ENCODE data around the gene AIFM2.
A peak's percentile ranks its signal among the peaks of the same experiment; 100 is the strongest.

The AIFM2 gene

DNA sequence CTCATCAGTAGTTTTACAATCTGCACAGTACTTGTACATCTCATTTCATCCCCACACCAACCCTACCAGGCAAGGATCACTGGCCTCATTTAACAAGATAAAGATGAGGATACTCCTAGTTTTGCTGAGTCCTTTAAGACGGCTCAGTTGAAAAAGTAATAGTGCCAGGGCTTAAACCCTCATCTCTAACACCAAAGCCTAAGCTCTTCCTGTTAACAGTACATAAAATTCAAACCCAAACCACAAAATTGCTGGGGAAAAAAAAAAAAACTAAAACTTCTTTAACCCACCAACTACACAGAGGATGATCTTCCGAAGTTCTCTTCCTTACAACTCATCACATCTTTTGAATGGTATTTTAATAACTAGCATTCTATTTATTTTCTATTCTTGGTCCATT, 36.4 kb upstream of the AIFM2 start:
- Histone ChIP-seq H3K4me1 (ENCODE audit: control insufficient read depth, insufficient read depth, low read length) (0 out of 2 replicates have a peak, but pooled peaks cover 4% of the 10 kb centered on the region), H3K36me3 (ENCODE audit: control insufficient read depth in 2 of 2, insufficient read depth in 1 of 2, low read length in 2 of 2) (peaks cover 4 to 31% of the 10 kb centered on the region in 2 experiments; a peak in 2 of 3 replicates), H3K9me3 (ENCODE audit: control insufficient read depth, insufficient read depth, low read depth, low read length) (no peaks in the 10 kb centered on the region), H3K27ac (ENCODE audit: extremely low read depth, low read depth, low read length) (no peak overlapping the region), H3K4me3 (ENCODE audit: low read depth, low read length) (peak overlapping the region; percentile 87)
- no peak for TF ChIP-seq ZNF677 (tag by site-specific recombination; IDR thresholded peaks at IDR 0.05)
- TF ChIP-seq ZNF561 (tag by site-specific recombination; IDR thresholded peaks at IDR 0.05; ENCODE audit: borderline replicate concordance): no peak
- no peak for TF ChIP-seq ZNF169 (tag by site-specific recombination; IDR thresholded peaks at IDR 0.05)
- TF ChIP-seq, protein P1, sequence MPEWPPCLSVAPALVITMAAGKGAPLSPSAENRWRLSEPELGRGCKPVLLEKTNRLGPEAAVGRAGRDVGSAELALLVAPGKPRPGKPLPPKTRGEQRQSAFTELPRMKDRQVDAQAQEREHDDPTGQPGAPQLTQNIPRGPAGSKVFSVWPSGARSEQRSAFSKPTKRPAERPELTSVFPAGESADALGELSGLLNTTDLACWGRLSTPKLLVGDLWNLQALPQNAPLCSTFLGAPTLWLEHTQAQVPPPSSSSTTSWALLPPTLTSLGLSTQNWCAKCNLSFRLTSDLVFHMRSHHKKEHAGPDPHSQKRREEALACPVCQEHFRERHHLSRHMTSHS (tag by site-specific recombination; IDR thresholded peaks at IDR 0.05): no peak
- TF ChIP-seq ZNF521 (tag by site-specific recombination; IDR thresholded peaks at IDR 0.05): no peak
- TF ChIP-seq, protein P2, sequence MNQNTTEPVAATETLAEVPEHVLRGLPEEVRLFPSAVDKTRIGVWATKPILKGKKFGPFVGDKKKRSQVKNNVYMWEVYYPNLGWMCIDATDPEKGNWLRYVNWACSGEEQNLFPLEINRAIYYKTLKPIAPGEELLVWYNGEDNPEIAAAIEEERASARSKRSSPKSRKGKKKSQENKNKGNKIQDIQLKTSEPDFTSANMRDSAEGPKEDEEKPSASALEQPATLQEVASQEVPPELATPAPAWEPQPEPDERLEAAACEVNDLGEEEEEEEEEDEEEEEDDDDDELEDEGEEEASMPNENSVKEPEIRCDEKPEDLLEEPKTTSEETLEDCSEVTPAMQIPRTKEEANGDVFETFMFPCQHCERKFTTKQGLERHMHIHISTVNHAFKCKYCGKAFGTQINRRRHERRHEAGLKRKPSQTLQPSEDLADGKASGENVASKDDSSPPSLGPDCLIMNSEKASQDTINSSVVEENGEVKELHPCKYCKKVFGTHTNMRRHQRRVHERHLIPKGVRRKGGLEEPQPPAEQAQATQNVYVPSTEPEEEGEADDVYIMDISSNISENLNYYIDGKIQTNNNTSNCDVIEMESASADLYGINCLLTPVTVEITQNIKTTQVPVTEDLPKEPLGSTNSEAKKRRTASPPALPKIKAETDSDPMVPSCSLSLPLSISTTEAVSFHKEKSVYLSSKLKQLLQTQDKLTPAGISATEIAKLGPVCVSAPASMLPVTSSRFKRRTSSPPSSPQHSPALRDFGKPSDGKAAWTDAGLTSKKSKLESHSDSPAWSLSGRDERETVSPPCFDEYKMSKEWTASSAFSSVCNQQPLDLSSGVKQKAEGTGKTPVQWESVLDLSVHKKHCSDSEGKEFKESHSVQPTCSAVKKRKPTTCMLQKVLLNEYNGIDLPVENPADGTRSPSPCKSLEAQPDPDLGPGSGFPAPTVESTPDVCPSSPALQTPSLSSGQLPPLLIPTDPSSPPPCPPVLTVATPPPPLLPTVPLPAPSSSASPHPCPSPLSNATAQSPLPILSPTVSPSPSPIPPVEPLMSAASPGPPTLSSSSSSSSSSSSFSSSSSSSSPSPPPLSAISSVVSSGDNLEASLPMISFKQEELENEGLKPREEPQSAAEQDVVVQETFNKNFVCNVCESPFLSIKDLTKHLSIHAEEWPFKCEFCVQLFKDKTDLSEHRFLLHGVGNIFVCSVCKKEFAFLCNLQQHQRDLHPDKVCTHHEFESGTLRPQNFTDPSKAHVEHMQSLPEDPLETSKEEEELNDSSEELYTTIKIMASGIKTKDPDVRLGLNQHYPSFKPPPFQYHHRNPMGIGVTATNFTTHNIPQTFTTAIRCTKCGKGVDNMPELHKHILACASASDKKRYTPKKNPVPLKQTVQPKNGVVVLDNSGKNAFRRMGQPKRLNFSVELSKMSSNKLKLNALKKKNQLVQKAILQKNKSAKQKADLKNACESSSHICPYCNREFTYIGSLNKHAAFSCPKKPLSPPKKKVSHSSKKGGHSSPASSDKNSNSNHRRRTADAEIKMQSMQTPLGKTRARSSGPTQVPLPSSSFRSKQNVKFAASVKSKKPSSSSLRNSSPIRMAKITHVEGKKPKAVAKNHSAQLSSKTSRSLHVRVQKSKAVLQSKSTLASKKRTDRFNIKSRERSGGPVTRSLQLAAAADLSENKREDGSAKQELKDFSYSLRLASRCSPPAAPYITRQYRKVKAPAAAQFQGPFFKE (tag by site-specific recombination; IDR thresholded peaks at IDR 0.05; ENCODE audit: borderline replicate concordance): no peak
- no peak for TF ChIP-seq YY1 (tag by site-specific recombination; IDR thresholded peaks at IDR 0.05)
- no peak for TF ChIP-seq ZBTB7A (tag by site-specific recombination; IDR thresholded peaks at IDR 0.05; ENCODE audit: low read depth)
- TF ChIP-seq ZNF341 (tag by site-specific recombination; IDR thresholded peaks at IDR 0.05; ENCODE audit: low read depth): no peak
- TF ChIP-seq ZNF221 (tag by site-specific recombination; IDR thresholded peaks at IDR 0.05; ENCODE audit: borderline replicate concordance): no peak
- TF ChIP-seq ZNF785 (tag by site-specific recombination; IDR thresholded peaks at IDR 0.05): no peak
- TF ChIP-seq, protein P3, sequence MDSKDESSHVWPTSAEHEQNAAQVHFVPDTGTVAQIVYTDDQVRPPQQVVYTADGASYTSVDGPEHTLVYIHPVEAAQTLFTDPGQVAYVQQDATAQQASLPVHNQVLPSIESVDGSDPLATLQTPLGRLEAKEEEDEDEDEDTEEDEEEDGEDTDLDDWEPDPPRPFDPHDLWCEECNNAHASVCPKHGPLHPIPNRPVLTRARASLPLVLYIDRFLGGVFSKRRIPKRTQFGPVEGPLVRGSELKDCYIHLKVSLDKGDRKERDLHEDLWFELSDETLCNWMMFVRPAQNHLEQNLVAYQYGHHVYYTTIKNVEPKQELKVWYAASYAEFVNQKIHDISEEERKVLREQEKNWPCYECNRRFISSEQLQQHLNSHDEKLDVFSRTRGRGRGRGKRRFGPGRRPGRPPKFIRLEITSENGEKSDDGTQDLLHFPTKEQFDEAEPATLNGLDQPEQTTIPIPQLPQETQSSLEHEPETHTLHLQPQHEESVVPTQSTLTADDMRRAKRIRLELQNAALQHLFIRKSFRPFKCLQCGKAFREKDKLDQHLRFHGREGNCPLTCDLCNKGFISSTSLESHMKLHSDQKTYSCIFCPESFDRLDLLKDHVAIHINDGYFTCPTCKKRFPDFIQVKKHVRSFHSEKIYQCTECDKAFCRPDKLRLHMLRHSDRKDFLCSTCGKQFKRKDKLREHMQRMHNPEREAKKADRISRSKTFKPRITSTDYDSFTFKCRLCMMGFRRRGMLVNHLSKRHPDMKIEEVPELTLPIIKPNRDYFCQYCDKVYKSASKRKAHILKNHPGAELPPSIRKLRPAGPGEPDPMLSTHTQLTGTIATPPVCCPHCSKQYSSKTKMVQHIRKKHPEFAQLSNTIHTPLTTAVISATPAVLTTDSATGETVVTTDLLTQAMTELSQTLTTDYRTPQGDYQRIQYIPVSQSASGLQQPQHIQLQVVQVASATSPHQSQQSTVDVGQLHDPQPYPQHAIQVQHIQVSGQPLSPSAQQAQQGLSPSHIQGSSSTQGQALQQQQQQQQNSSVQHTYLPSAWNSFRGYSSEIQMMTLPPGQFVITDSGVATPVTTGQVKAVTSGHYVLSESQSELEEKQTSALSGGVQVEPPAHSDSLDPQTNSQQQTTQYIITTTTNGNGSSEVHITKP (tag by site-specific recombination; IDR thresholded peaks at IDR 0.05): no peak
- no peak for TF ChIP-seq ZBTB48 (tag by site-specific recombination; IDR thresholded peaks at IDR 0.05)
- TF ChIP-seq, protein P4, sequence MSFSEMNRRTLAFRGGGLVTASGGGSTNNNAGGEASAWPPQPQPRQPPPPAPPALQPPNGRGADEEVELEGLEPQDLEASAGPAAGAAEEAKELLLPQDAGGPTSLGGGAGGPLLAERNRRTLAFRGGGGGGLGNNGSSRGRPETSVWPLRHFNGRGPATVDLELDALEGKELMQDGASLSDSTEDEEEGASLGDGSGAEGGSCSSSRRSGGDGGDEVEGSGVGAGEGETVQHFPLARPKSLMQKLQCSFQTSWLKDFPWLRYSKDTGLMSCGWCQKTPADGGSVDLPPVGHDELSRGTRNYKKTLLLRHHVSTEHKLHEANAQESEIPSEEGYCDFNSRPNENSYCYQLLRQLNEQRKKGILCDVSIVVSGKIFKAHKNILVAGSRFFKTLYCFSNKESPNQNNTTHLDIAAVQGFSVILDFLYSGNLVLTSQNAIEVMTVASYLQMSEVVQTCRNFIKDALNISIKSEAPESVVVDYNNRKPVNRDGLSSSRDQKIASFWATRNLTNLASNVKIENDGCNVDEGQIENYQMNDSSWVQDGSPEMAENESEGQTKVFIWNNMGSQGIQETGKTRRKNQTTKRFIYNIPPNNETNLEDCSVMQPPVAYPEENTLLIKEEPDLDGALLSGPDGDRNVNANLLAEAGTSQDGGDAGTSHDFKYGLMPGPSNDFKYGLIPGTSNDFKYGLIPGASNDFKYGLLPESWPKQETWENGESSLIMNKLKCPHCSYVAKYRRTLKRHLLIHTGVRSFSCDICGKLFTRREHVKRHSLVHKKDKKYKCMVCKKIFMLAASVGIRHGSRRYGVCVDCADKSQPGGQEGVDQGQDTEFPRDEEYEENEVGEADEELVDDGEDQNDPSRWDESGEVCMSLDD (tag by site-specific recombination; IDR thresholded peaks at IDR 0.05): no peak
- TF ChIP-seq KLF8 (tag by site-specific recombination; IDR thresholded peaks at IDR 0.05): no peak
- no peak for TF ChIP-seq ZNF133 (tag by site-specific recombination; IDR thresholded peaks at IDR 0.05)
- ChIA-PET POLR2A (interaction anchor here (4.9 kb wide), 1 partner anchor 23 kb away, joined by 81 read pairs; the partner anchor contains the start of gene TYSND1), CTCF (interaction anchor here (1.1 to 3.3 kb wide), 2 partner anchors 22 to 196 kb away, joined by 5 to 14 read pairs; partner anchors contain the start of gene TYSND1)
